K562 (cell line): ENCODE data around the gene RASAL1. TPM values are rescaled to one million over a fixed set of nuclear protein-coding genes. Genes with fewer than 3 reads are reported as not detected.

ENCODE experiments used
- ATAC-seq: fragments of 200-7000 bp; cut with Tn5 transposase; 3 replicates; pipeline ENCODE4 v1.9.1; 2020; ENCODE audit warnings: moderate library complexity
- BruUV-seq: library from RNA; stranded (reverse); fragments of 400-500 nt; replicated peaks from 2 replicates; lab custom pipeline; 2021; lab: Mats Ljungman, UMichigan
- CTCF ChIA-PET: fragments of 300-600 bp; formaldehyde crosslinking; extraction: SDS; loops from one replicate; lab custom pipeline; 2021; ENCODE audit warnings: low intra/inter-chr PET ratio; lab: Yijun Ruan, JAX
- POLR2A ChIA-PET: fragments of 300-600, 350-650 bp; sonication (Branson Sonifier 250); formaldehyde crosslinking; extraction: SDS; loops from one replicate; lab custom pipeline; 2021; ENCODE audit warnings: antibody characterized with exemption, inconsistent platforms; lab: Yijun Ruan, JAX
- DNase-seq, 4 experiments: peaks; one replicate each; pipeline versions ENCODE4 v3.0.0 to v3.0.0-alpha.2; 2011 to 2018; ENCODE audit warnings: low spot score in 3 of 4, mixed read lengths in 3 of 4; ENCODE audit errors: extremely low read depth in 1 of 4
- FAIRE-seq: peaks from 2 replicates; lab custom pipeline; 2011; peaks lifted over from hg19 to GRCh38; lab: Jason Lieb, UNC
- H2AFZ ChIP-seq: 2 replicates; pipeline ENCODE4 v1.6.0; 2011; ENCODE audit warnings: low read depth, low read length, control low read depth, inconsistent platforms
- H3K27ac ChIP-seq: fragments of 200-600 bp; 3 replicates; pipeline ENCODE4 v1.8.0; 2011; ENCODE audit warnings: low read depth, mild to moderate bottlenecking, control low read depth, inconsistent platforms, low read length, moderate library complexity, mixed read lengths; ENCODE audit errors: extremely low read depth
- H3K27me3 ChIP-seq, 2 experiments: fragments of 300-600 bp in 1 of 2; 2 replicates in 1 of 2; 3 replicates in 1 of 2; pipeline versions ENCODE4 v1.6.0 to v1.8.0; 2011; ENCODE audit warnings: inconsistent platforms in 2 of 2, low read length in 2 of 2, mild to moderate bottlenecking in 1 of 2, mixed read lengths in 1 of 2, moderate library complexity in 1 of 2; ENCODE audit not compliant: control insufficient read depth in 2 of 2, insufficient read depth in 2 of 2
- H3K36me3 ChIP-seq: fragments of 300-600 bp; 3 replicates; pipeline ENCODE4 v1.8.0; 2011; ENCODE audit warnings: mild to moderate bottlenecking, low read length, inconsistent platforms; ENCODE audit not compliant: control insufficient read depth, insufficient read depth
- H3K4me1 ChIP-seq, 2 experiments: fragments of 200-600 bp in 1 of 2; replicated peaks in 1 of 2; 2 replicates in 1 of 2; 3 replicates in 1 of 2; pipeline versions ENCODE4 v1.5.1 to v1.8.0; 2011; ENCODE audit warnings: inconsistent platforms in 2 of 2, low read length in 2 of 2, mild to moderate bottlenecking in 1 of 2, mixed read lengths in 1 of 2, moderate library complexity in 1 of 2; ENCODE audit not compliant: control insufficient read depth in 2 of 2, insufficient read depth in 2 of 2
- H3K4me2 ChIP-seq: 2 replicates; pipeline ENCODE4 v1.6.1; 2011; ENCODE audit warnings: low read length, control low read depth, inconsistent platforms, mixed read lengths; ENCODE audit not compliant: insufficient read depth
- H3K4me3 ChIP-seq: fragments of 200-600 bp; sonication (generic), shearing (Covaris generic); 2 replicates; pipeline ENCODE4 v1.5.1; 2016; ENCODE audit warnings: control low read depth, inconsistent platforms
- H3K79me2 ChIP-seq: fragments of 200-600 bp; 3 replicates; pipeline ENCODE4 v1.8.0; 2011; ENCODE audit warnings: low read length, inconsistent platforms; ENCODE audit not compliant: control insufficient read depth, insufficient read depth
- H3K9ac ChIP-seq, 2 experiments: 2 replicates each; pipeline versions ENCODE4 v1.6.0 to v1.6.1; 2011; ENCODE audit warnings: low read depth in 2 of 2, low read length in 2 of 2, control low read depth in 1 of 2, inconsistent platforms in 1 of 2, mild to moderate bottlenecking in 1 of 2, mixed read lengths in 1 of 2; ENCODE audit not compliant: insufficient read depth in 1 of 2
- H3K9me1 ChIP-seq: one replicate; pipeline ENCODE4 v1.6.0; 2011; ENCODE audit warnings: inconsistent platforms, mild to moderate bottlenecking, low read length, moderate library complexity; ENCODE audit not compliant: control insufficient read depth, insufficient read depth
- H3K9me3 ChIP-seq: replicated peaks from 2 replicates; pipeline ENCODE4 v1.5.1; 2011; ENCODE audit warnings: low read depth, low read length, inconsistent platforms; ENCODE audit not compliant: control insufficient read depth, insufficient read depth
- H4K20me1 ChIP-seq: replicated peaks from 2 replicates; pipeline ENCODE4 v1.6.1; 2011; ENCODE audit warnings: low read length, inconsistent platforms, mixed read lengths; ENCODE audit not compliant: control insufficient read depth, insufficient read depth
- ADNP ChIP-seq: fragments of 200-800 bp; sonication (Bioruptor generic); IDR thresholded peaks from 2 replicates; pipeline ENCODE4 v1.6.1; 2016; ENCODE audit warnings: missing genetic modification characterization, missing compliant biosample characterization
- ESRRA ChIP-seq: fragments of 450-650 bp; IDR thresholded peaks from 2 replicates; pipeline ENCODE4 v1.6.1; 2014; ENCODE audit warnings: low read depth, mild to moderate bottlenecking, moderate library complexity, borderline replicate concordance
- ETV1 ChIP-seq: fragments of 450-650 bp; conservative IDR thresholded peaks from 2 replicates; pipeline ENCODE4 v1.6.1; 2016; ENCODE audit warnings: missing genetic modification characterization, control low read depth, low read depth, missing compliant biosample characterization
- KDM1A ChIP-seq, 2 experiments: fragments of 450-650 bp; IDR thresholded peaks; 2 replicates each; pipeline ENCODE4 v1.6.1; 2016; ENCODE audit warnings: mild to moderate bottlenecking in 2 of 2
- RBM14 ChIP-seq: fragments of 200-400 bp; formaldehyde crosslinking; IDR thresholded peaks from 2 replicates; pipeline ENCODE4 v1.6.1; 2018; ENCODE audit warnings: low read depth, mild to moderate bottlenecking, low read length, moderate library complexity, borderline replicate concordance; ENCODE audit not compliant: insufficient read depth
- RCOR1 ChIP-seq, 2 experiments: IDR thresholded peaks; 2 replicates each; pipeline ENCODE4 v1.6.1; 2012; ENCODE audit warnings: low read depth in 2 of 2, low read length in 2 of 2, borderline replicate concordance in 1 of 2, improper control_type of control experiment in 1 of 2
- ZNF444 ChIP-seq: fragments of 250-450 bp; sonication (Bioruptor Pico); IDR thresholded peaks from 2 replicates; pipeline ENCODE4 v1.4.0; 2020; ENCODE audit warnings: mild to moderate bottlenecking, moderate library complexity
- WGBS: fragments of 100-300 bp; shearing (Covaris generic); methylation state at CpG from one replicate; pipeline ENCODE4 v1.1.6; 2016; ENCODE audit warnings: low coverage, mixed read lengths; ENCODE audit not compliant: insufficient coverage; ENCODE audit errors: missing lambda C conversion rate; 5-methylcytosine and 5-hydroxymethylcytosine counted together
- in situ Hi-C: fragments of 300-500 bp; cut with MboI; formaldehyde crosslinking; loops from 4 replicates; pipeline ENCODE4 v1.15.0; 2018; ENCODE audit warnings: inconsistent platforms, mixed read lengths
- intact Hi-C: fragments of 100-400 bp; cut with micrococcal nuclease; formaldehyde crosslinking; loops from 2 replicates; pipeline ENCODE4 v1.14.2; 2022
- polyA plus RNA-seq, 8 experiments: library from polyadenylated mRNA; depleted of rRNA in 4 of 8; stranded (reverse) in 5 of 8; unstranded in 3 of 8; fragments of >200 nt; fragmentation: Nextera tagmentation in 2 of 8; fragmentation: Illumina TruSeq in 1 of 8; extraction: Ambion mirVana in 2 of 8; extraction: Trizol in 1 of 8; gene quantifications; 2 replicates each; pipeline versions ENCODE4 v1.2.1 to v1.2.3, GENCODE V29; 2011 to 2014; ENCODE audit warnings: inconsistent platforms in 1 of 8, missing spikeins in 1 of 8
- total RNA-seq, 7 experiments: library from RNA; depleted of rRNA in 6 of 7; stranded (reverse); fragments of >200 nt in 6 of 7; fragmentation: Illumina TruSeq in 2 of 7; extraction: Trizol in 2 of 7; gene quantifications; 2 replicates each; pipeline versions ENCODE4 v1.2.1 to v1.2.3, GENCODE V29; 2011 to 2021; ENCODE audit warnings: low replicate concordance in 1 of 7
- TF ChIP-seq, protein P1 (sequence below): fragments of 450-650 bp; IDR thresholded peaks from 2 replicates; pipeline ENCODE4 v1.6.1; 2014; ENCODE audit warnings: low read depth, mild to moderate bottlenecking, moderate library complexity, borderline replicate concordance

Gene RASAL1
- total and polyA plus RNA-seq, 9 of the 15 experiments (the other 6 are each of a cell fraction or from before 2014, with no cell fraction given) = 0.06 to 0.16 (median 0.14) TPM; not detected in 6

DNA sequence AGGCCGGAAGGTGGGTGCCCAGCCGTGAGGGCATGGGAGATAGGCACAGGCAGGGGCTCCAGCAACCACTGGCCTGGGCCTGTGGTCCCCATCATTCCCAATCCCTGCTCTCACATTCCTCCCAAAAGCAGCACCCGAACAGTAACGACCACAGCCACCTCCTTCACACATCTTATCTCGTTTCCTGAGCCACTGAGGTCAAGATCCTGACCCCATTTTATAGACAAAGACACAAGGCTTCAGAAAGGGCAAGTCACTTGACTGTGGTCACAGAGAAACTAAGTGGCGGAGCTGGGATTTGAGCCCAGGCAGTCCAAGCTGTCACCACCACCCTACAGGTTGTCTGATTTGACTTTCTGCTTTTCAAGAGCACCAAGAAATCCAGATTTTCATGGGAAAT, 40.2 kb downstream of the RASAL1 start:
- no peak overlapping the region for H3K4me2 ChIP-seq
- 0% methylated on average over 6 of the region's 6 CpGs for WGBS
- DNase-seq = no peak
- CTCF ChIA-PET = no interaction called here
- peak in 1 of 2 experiments; percentile 84; a peak in 2 of 4 replicates for TF ChIP-seq RCOR1 (IDR thresholded peaks at IDR 0.05; ENCODE audit: borderline replicate concordance in 1 of 2, low read depth in 2 of 2, low read length in 2 of 2)
- TF ChIP-seq ETV1 (tag) = 0 out of 2 replicates have a peak, but pooled peaks have one; percentile 26
- no peak for TF ChIP-seq ADNP (tag)
- TF ChIP-seq KDM1A (IDR thresholded peaks at IDR 0.05) = peak; percentile 81 to 88
- TF ChIP-seq RBM14 = no peak
- peak; percentile 16; the same call in 1 of the 2 replicates for TF ChIP-seq ESRRA
- no peak for TF ChIP-seq ZNF444
- TF ChIP-seq, protein P1, sequence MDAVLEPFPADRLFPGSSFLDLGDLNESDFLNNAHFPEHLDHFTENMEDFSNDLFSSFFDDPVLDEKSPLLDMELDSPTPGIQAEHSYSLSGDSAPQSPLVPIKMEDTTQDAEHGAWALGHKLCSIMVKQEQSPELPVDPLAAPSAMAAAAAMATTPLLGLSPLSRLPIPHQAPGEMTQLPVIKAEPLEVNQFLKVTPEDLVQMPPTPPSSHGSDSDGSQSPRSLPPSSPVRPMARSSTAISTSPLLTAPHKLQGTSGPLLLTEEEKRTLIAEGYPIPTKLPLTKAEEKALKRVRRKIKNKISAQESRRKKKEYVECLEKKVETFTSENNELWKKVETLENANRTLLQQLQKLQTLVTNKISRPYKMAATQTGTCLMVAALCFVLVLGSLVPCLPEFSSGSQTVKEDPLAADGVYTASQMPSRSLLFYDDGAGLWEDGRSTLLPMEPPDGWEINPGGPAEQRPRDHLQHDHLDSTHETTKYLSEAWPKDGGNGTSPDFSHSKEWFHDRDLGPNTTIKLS = no peak
- TF ChIP-seq, all 486 proteins: peak for 4
- H3K4me3 ChIP-seq = no peak overlapping the region
- H3K9me1 ChIP-seq = no peaks in the 10 kb centered on the region
- no peaks in the 10 kb centered on the region for H3K79me2 ChIP-seq
- intact Hi-C loops = loop anchor here (5.0 kb wide), 1 partner anchor 103 kb away; no protein-coding TSS in a partner anchor
- no TSS peak for BruUV-seq
- POLR2A ChIA-PET = no interaction called here
- peaks cover 0 to 39% of the 10 kb centered on the region in 2 experiments; a peak in 4 of 5 replicates for H3K27me3 ChIP-seq
- H2AFZ ChIP-seq = no peak overlapping the region
- in situ Hi-C loops = no loop called here
- H3K9ac ChIP-seq = no peak overlapping the region
- peaks cover 10% of the 10 kb centered on the region; the same call in 1 of the 2 replicates for H4K20me1 ChIP-seq
- no peaks in the 10 kb centered on the region for H3K36me3 ChIP-seq
- no peak overlapping the region for H3K27ac ChIP-seq
- ATAC-seq = no peak
- no peaks in the 10 kb centered on the region for H3K9me3 ChIP-seq
- no peak for FAIRE-seq
- peaks cover 2 to 33% of the 10 kb centered on the region in 2 experiments; a peak in 3 of 5 replicates for H3K4me1 ChIP-seq
